Stimulated activated effector memory CD8-positive, alpha-beta T cell treated with anti-CD3 and anti-CD28 coated beads, Interleukin-12 subunit alpha, Interleukin-12 subunit beta, amount 100 ng/mL, for 72 hours (primary cell): Measurements from ENCODE around the gene INPP1.
A peak's percentile ranks its signal among the peaks of the same experiment; 100 is the strongest.
"Not testable (repeated sequence)": the region's sequence is repeated elsewhere in the genome, so short reads cannot be mapped to it uniquely, and the experiment has no call there.

Experiments used
- ATAC-seq: fragments of 150-1000 bp; cut with Tn5 transposase; 2 replicates; pipeline ENCODE4 v1.10.0; 2021
- DNase-seq, 2 donors: peaks; one replicate each; pipeline ENCODE4 v3.0.0; 2021 to 2022; ENCODE audit warnings: low spot score in 2 of 2
- H3K27ac Mint-ChIP-seq: one replicate; pipeline ENCODE4 v1.8.0; 2022; ENCODE audit warnings: mild to moderate bottlenecking, mixed read lengths
- H3K36me3 Mint-ChIP-seq: one replicate; pipeline ENCODE4 v1.8.0; 2022; ENCODE audit warnings: mild to moderate bottlenecking, mixed read lengths
- H3K4me1 Mint-ChIP-seq: one replicate; pipeline ENCODE4 v1.8.0; 2022; ENCODE audit warnings: mixed read lengths
- H3K4me3 Mint-ChIP-seq: one replicate; pipeline ENCODE4 v1.8.0; 2022; ENCODE audit warnings: mild to moderate bottlenecking, mixed read lengths
- H3K9me3 Mint-ChIP-seq: one replicate; pipeline ENCODE4 v1.8.0; 2022; ENCODE audit warnings: mixed read lengths

The INPP1 gene

GRCh38 chr2:190320696-190321095 is 22.7 kb upstream of the INPP1 start:
- H3K4me3 Mint-ChIP-seq = peak overlapping the region; percentile 92
- no peaks in the 10 kb centered on the region for H3K9me3 Mint-ChIP-seq
- H3K27ac Mint-ChIP-seq = peak overlapping the region; percentile 98
- DNase-seq (peak; percentile 18 to 76), ATAC-seq (peak; percentile 87)
- peaks cover 40% of the 10 kb centered on the region for H3K4me1 Mint-ChIP-seq
- H3K36me3 Mint-ChIP-seq = peaks cover 25% of the 10 kb centered on the region

- peaks cover 18% of the 10 kb centered on the region for H3K4me1 Mint-ChIP-seq
- no peaks in the 10 kb centered on the region for H3K9me3 Mint-ChIP-seq
- no peak overlapping the region for H3K27ac Mint-ChIP-seq
- DNase-seq = no peak
- no peak overlapping the region for H3K4me3 Mint-ChIP-seq
- H3K36me3 Mint-ChIP-seq = peaks cover 25% of the 10 kb centered on the region
- no peak for ATAC-seq
Observed at GRCh38 chr2:190323406-190323805, 20.0 kb upstream of the INPP1 start.

- DNase-seq = no peak
- Mint-ChIP-seq H3K27ac (no peak overlapping the region), H3K4me3 (no peak overlapping the region), H3K36me3 (peaks cover 9% of the 10 kb centered on the region), H3K4me1 (peaks cover 1% of the 10 kb centered on the region), H3K9me3 (no peaks in the 10 kb centered on the region)
- no peak for ATAC-seq
Observed at GRCh38 chr2:190325588-190325987, 17.8 kb upstream of the INPP1 start.

GRCh38 chr2:190327867-190328572 is 15.4 kb upstream of the INPP1 start:
- DNase-seq = no peak
- Mint-ChIP-seq H3K27ac (no peak overlapping the region), H3K36me3 (no peaks in the 10 kb centered on the region), H3K9me3 (no peaks in the 10 kb centered on the region), H3K4me3 (no peak overlapping the region), H3K4me1 (no peaks in the 10 kb centered on the region)
- ATAC-seq = no peak

- Mint-ChIP-seq H3K27ac (no peak overlapping the region), H3K4me1 (no peaks in the 10 kb centered on the region), H3K4me3 (no peak overlapping the region), H3K36me3 (no peaks in the 10 kb centered on the region), H3K9me3 (no peaks in the 10 kb centered on the region)
- no peak for DNase-seq
- no peak for ATAC-seq
Observed at GRCh38 chr2:190328573-190329147, 14.7 kb upstream of the INPP1 start.

- Mint-ChIP-seq H3K4me1 (no peaks in the 10 kb centered on the region), H3K9me3 (no peaks in the 10 kb centered on the region), H3K36me3 (no peaks in the 10 kb centered on the region)
Observed at GRCh38 chr2:190333395-190333794, 10.0 kb upstream of the INPP1 start.

GRCh38 chr2:190333928-190334327 is 9.5 kb upstream of the INPP1 start:
- H3K36me3 Mint-ChIP-seq = no peaks in the 10 kb centered on the region
- H3K27ac Mint-ChIP-seq = no peak overlapping the region

More at GRCh38 chr2:190333395-190333794, 10.0 kb upstream of the INPP1 start:
- DNase-seq (no peak), ATAC-seq (no peak)
- no peak overlapping the region for H3K27ac Mint-ChIP-seq
- H3K4me3 Mint-ChIP-seq = no peak overlapping the region

GRCh38 chr2:190334479-190335224 is 8.7 kb upstream of the INPP1 start:
- ATAC-seq = no peak
- Mint-ChIP-seq H3K4me3 (no peak overlapping the region), H3K4me1 (no peaks in the 10 kb centered on the region), H3K36me3 (no peaks in the 10 kb centered on the region), H3K27ac (no peak overlapping the region), H3K9me3 (no peaks in the 10 kb centered on the region)
- no peak for DNase-seq

More at GRCh38 chr2:190333928-190334327, 9.5 kb upstream of the INPP1 start:
- Mint-ChIP-seq H3K9me3 (no peaks in the 10 kb centered on the region), H3K4me1 (no peaks in the 10 kb centered on the region), H3K4me3 (no peak overlapping the region)
- DNase-seq = no peak
- ATAC-seq = no peak

GRCh38 chr2:190335225-190335559 is 8.2 kb upstream of the INPP1 start:
- no peaks in the 10 kb centered on the region for H3K36me3 Mint-ChIP-seq
- ATAC-seq (no peak), DNase-seq (no peak)
- no peak overlapping the region for H3K4me3 Mint-ChIP-seq
- no peaks in the 10 kb centered on the region for H3K9me3 Mint-ChIP-seq
- H3K27ac Mint-ChIP-seq = no peak overlapping the region
- H3K4me1 Mint-ChIP-seq = no peaks in the 10 kb centered on the region

- H3K36me3 Mint-ChIP-seq, H3K27ac Mint-ChIP-seq, H3K9me3 Mint-ChIP-seq, H3K4me1 Mint-ChIP-seq, DNase-seq, H3K4me3 Mint-ChIP-seq, ATAC-seq: not testable (repeated sequence)
Observed at GRCh38 chr2:190335584-190335983, 7.8 kb upstream of the INPP1 start.

- Mint-ChIP-seq H3K4me3 (no peak overlapping the region), H3K27ac (no peak overlapping the region), H3K36me3 (no peaks in the 10 kb centered on the region), H3K4me1 (no peaks in the 10 kb centered on the region), H3K9me3 (no peaks in the 10 kb centered on the region)
- ATAC-seq (no peak), DNase-seq (no peak)
Observed at GRCh38 chr2:190336420-190336819, 7.0 kb upstream of the INPP1 start.

GRCh38 chr2:190338453-190338852 is 4.9 kb upstream of the INPP1 start:
- ATAC-seq (no peak), DNase-seq (no peak)
- Mint-ChIP-seq H3K4me3 (no peak overlapping the region), H3K36me3 (no peaks in the 10 kb centered on the region), H3K4me1 (peaks cover 9% of the 10 kb centered on the region), H3K27ac (no peak overlapping the region), H3K9me3 (no peaks in the 10 kb centered on the region)

- no peak overlapping the region for H3K27ac Mint-ChIP-seq
- DNase-seq (no peak), ATAC-seq (no peak)
- H3K9me3 Mint-ChIP-seq = no peaks in the 10 kb centered on the region
- H3K36me3 Mint-ChIP-seq = no peaks in the 10 kb centered on the region
- H3K4me1 Mint-ChIP-seq = peaks cover 9% of the 10 kb centered on the region
- H3K4me3 Mint-ChIP-seq = no peak overlapping the region
Observed at GRCh38 chr2:190339394-190339793, 4.0 kb upstream of the INPP1 start.

- DNase-seq (no peak), ATAC-seq (no peak)
- H3K9me3 Mint-ChIP-seq = no peaks in the 10 kb centered on the region
- no peaks in the 10 kb centered on the region for H3K36me3 Mint-ChIP-seq
- no peak overlapping the region for H3K27ac Mint-ChIP-seq
- no peak overlapping the region for H3K4me3 Mint-ChIP-seq
- peaks cover 9% of the 10 kb centered on the region for H3K4me1 Mint-ChIP-seq
Observed at GRCh38 chr2:190340369-190340768, 3.0 kb upstream of the INPP1 start.

GRCh38 chr2:190342611-190343010 is 778 bp upstream of the INPP1 start:
- H3K4me1 Mint-ChIP-seq = peaks cover 9% of the 10 kb centered on the region
- ATAC-seq (no peak), DNase-seq (no peak)
- no peak overlapping the region for H3K4me3 Mint-ChIP-seq
- no peaks in the 10 kb centered on the region for H3K9me3 Mint-ChIP-seq
- H3K36me3 Mint-ChIP-seq = peaks cover 5% of the 10 kb centered on the region
- peak overlapping the region; percentile 78 for H3K27ac Mint-ChIP-seq

- H3K4me1 Mint-ChIP-seq = peaks cover 9% of the 10 kb centered on the region
- ATAC-seq (no peak), DNase-seq (no peak)
- H3K4me3 Mint-ChIP-seq = peak overlapping the region; percentile 80
- peaks cover 5% of the 10 kb centered on the region for H3K36me3 Mint-ChIP-seq
- H3K27ac Mint-ChIP-seq = peak overlapping the region; percentile 78
- no peaks in the 10 kb centered on the region for H3K9me3 Mint-ChIP-seq
Observed at GRCh38 chr2:190343089-190343535, 277 bp upstream of the INPP1 start.
